HEK293 (cell line): ENCODE results near the gene CLEC2D.

Experiments used
- CTCF ChIA-PET: fragments of 350-600 bp; formaldehyde crosslinking; extraction: SDS; loops from one replicate; lab custom pipeline; 2021; ENCODE audit warnings: antibody characterized with exemption; lab: Yijun Ruan, JAX
- POLR2A ChIA-PET: fragments of 300-600 bp; formaldehyde crosslinking; extraction: SDS; loops from one replicate; lab custom pipeline; 2020; ENCODE audit warnings: antibody characterized with exemption, inconsistent platforms; lab: Yijun Ruan, JAX
- H3K27ac ChIP-seq: fragments of 200-500 bp; sonication (Bioruptor generic); 2 replicates; pipeline ENCODE4 v1.5.1; 2014; ENCODE audit warnings: low read depth, low read length, control low read depth, inconsistent platforms; ENCODE audit errors: extremely low read depth
- H3K36me3 ChIP-seq, 2 experiments: fragments of 200-500 bp in 1 of 2; sonication (Bioruptor generic) in 1 of 2; 1 replicate in 1 of 2; 2 replicates in 1 of 2; pipeline ENCODE4 v1.5.1; 2014 to 2017; ENCODE audit warnings: inconsistent platforms in 2 of 2, low read length in 2 of 2; ENCODE audit not compliant: control insufficient read depth in 2 of 2, insufficient read depth in 1 of 2
- H3K4me1 ChIP-seq: fragments of 200-500 bp; sonication (Bioruptor generic); 2 replicates; pipeline ENCODE4 v1.5.1; 2014; ENCODE audit warnings: mild to moderate bottlenecking, low read length, inconsistent platforms; ENCODE audit not compliant: control insufficient read depth, insufficient read depth
- H3K4me3 ChIP-seq: 2 replicates; pipeline ENCODE4 v1.5.1; 2011; ENCODE audit warnings: low read depth, mild to moderate bottlenecking, control low read depth, low read length, moderate library complexity
- H3K9me3 ChIP-seq: fragments of 200-500 bp; sonication (Bioruptor generic); 2 replicates; pipeline ENCODE4 v1.5.1; 2014; ENCODE audit warnings: low read depth, low read length, inconsistent platforms; ENCODE audit not compliant: control insufficient read depth, insufficient read depth
- EGR2 ChIP-seq: fragments of 450-650 bp; formaldehyde crosslinking; IDR thresholded peaks from 2 replicates; pipeline ENCODE4 v1.5.1; 2016; ENCODE audit warnings: low read depth, missing biosample characterization, missing genetic modification characterization
- PRDM1 ChIP-seq: fragments of 450-650 bp; formaldehyde crosslinking; IDR thresholded peaks from 2 replicates; pipeline ENCODE4; 2016; ENCODE audit warnings: missing biosample characterization, missing genetic modification characterization
- SCRT2 ChIP-seq: fragments of 450-650 bp; formaldehyde crosslinking; IDR thresholded peaks from 2 replicates; pipeline ENCODE4 v1.5.1; 2016; ENCODE audit warnings: missing biosample characterization, missing genetic modification characterization
- SP7 ChIP-seq: fragments of 450-650 bp; formaldehyde crosslinking; IDR thresholded peaks from 2 replicates; pipeline ENCODE4 v1.5.1; 2016; ENCODE audit warnings: missing biosample characterization, missing genetic modification characterization
- ZBTB21 ChIP-seq: fragments of 450-650 bp; formaldehyde crosslinking; IDR thresholded peaks from 2 replicates; pipeline ENCODE4 v1.5.1; 2017; ENCODE audit warnings: missing biosample characterization, missing genetic modification characterization
- ZBTB48 ChIP-seq: fragments of 450-650 bp; formaldehyde crosslinking; IDR thresholded peaks from 2 replicates; pipeline ENCODE4 v1.5.1; 2016; ENCODE audit warnings: missing biosample characterization, missing genetic modification characterization
- ZNF112 ChIP-seq: fragments of 450-650 bp; formaldehyde crosslinking; IDR thresholded peaks from 2 replicates; pipeline ENCODE4 v1.5.0; 2017; ENCODE audit warnings: missing biosample characterization, missing genetic modification characterization
- ZNF133 ChIP-seq: fragments of 450-650 bp; formaldehyde crosslinking; IDR thresholded peaks from 2 replicates; pipeline ENCODE4 v1.5.1; 2016; ENCODE audit warnings: missing biosample characterization, missing genetic modification characterization
- ZNF155 ChIP-seq: fragments of 450-650 bp; formaldehyde crosslinking; IDR thresholded peaks from 2 replicates; pipeline ENCODE4 v1.5.1; 2016; ENCODE audit warnings: missing biosample characterization, missing genetic modification characterization
- ZNF202 ChIP-seq: fragments of 450-650 bp; formaldehyde crosslinking; IDR thresholded peaks from 2 replicates; pipeline ENCODE4 v1.5.1; 2016; ENCODE audit warnings: missing biosample characterization, missing genetic modification characterization, borderline replicate concordance
- ZNF223 ChIP-seq: fragments of 450-650 bp; formaldehyde crosslinking; IDR thresholded peaks from 2 replicates; pipeline ENCODE4 v1.5.1; 2016; ENCODE audit warnings: missing biosample characterization, missing genetic modification characterization
- ZNF23 ChIP-seq: fragments of 450-650 bp; formaldehyde crosslinking; IDR thresholded peaks from 2 replicates; pipeline ENCODE4 v1.5.1; 2016; ENCODE audit warnings: missing biosample characterization, missing genetic modification characterization, borderline replicate concordance
- ZNF292 ChIP-seq: fragments of 450-650 bp; formaldehyde crosslinking; IDR thresholded peaks from 2 replicates; pipeline ENCODE4 v1.5.1; 2016; ENCODE audit warnings: low read depth, missing biosample characterization, missing genetic modification characterization, borderline replicate concordance
- ZNF433 ChIP-seq: fragments of 450-650 bp; formaldehyde crosslinking; IDR thresholded peaks from 2 replicates; pipeline ENCODE4 v1.5.1; 2016; ENCODE audit warnings: missing biosample characterization, missing genetic modification characterization, low read depth
- ZNF529 ChIP-seq: fragments of 450-650 bp; formaldehyde crosslinking; IDR thresholded peaks from 2 replicates; pipeline ENCODE4 v1.5.1; 2017; ENCODE audit warnings: missing genetic modification characterization, missing biosample characterization; ENCODE audit not compliant: insufficient replicate concordance
- ZNF560 ChIP-seq: fragments of 450-650 bp; formaldehyde crosslinking; IDR thresholded peaks from 2 replicates; pipeline ENCODE4 v1.5.1; 2017; ENCODE audit warnings: missing biosample characterization, missing genetic modification characterization, borderline replicate concordance
- ZNF571 ChIP-seq: fragments of 450-650 bp; formaldehyde crosslinking; IDR thresholded peaks from 2 replicates; pipeline ENCODE4 v1.5.0; 2017; ENCODE audit warnings: missing biosample characterization, missing genetic modification characterization
- ZNF654 ChIP-seq: fragments of 450-650 bp; formaldehyde crosslinking; IDR thresholded peaks from 2 replicates; pipeline ENCODE4 v1.5.1; 2016; ENCODE audit warnings: low read depth, missing biosample characterization, missing genetic modification characterization
- ZNF670 ChIP-seq: fragments of 450-650 bp; formaldehyde crosslinking; IDR thresholded peaks from 2 replicates; pipeline ENCODE4 v1.5.1; 2016; ENCODE audit warnings: missing biosample characterization, missing genetic modification characterization, low read depth
- ZNF776 ChIP-seq: fragments of 450-650 bp; formaldehyde crosslinking; IDR thresholded peaks from 2 replicates; pipeline ENCODE4 v1.5.0; 2017; ENCODE audit warnings: missing biosample characterization, missing genetic modification characterization, borderline replicate concordance
- ZNF777 ChIP-seq: fragments of 450-650 bp; formaldehyde crosslinking; IDR thresholded peaks from 2 replicates; pipeline ENCODE4 v1.5.1; 2017; ENCODE audit warnings: missing biosample characterization, missing genetic modification characterization, borderline replicate concordance
- ZNF837 ChIP-seq: fragments of 450-650 bp; formaldehyde crosslinking; IDR thresholded peaks from 2 replicates; pipeline ENCODE4 v1.5.1; 2016; ENCODE audit warnings: missing biosample characterization, missing genetic modification characterization
- TF ChIP-seq, protein P1 (sequence below): fragments of 450-650 bp; IDR thresholded peaks from 2 replicates; pipeline ENCODE4 v1.5.1; 2018; ENCODE audit warnings: missing biosample characterization, missing genetic modification characterization
- TF ChIP-seq, protein P2 (sequence below): fragments of 450-650 bp; formaldehyde crosslinking; IDR thresholded peaks from 2 replicates; pipeline ENCODE4 v1.5.1; 2016; ENCODE audit warnings: missing biosample characterization, missing genetic modification characterization, borderline replicate concordance
- TF ChIP-seq, protein P3 (sequence below): fragments of 450-650 bp; formaldehyde crosslinking; IDR thresholded peaks from 2 replicates; pipeline ENCODE4 v1.5.1; 2016; ENCODE audit warnings: missing biosample characterization, missing genetic modification characterization
- TF ChIP-seq, protein P4 (sequence below): fragments of 450-650 bp; formaldehyde crosslinking; IDR thresholded peaks from 2 replicates; pipeline ENCODE4 v1.5.1; 2016; ENCODE audit warnings: missing biosample characterization, missing genetic modification characterization
- TF ChIP-seq, protein P5 (sequence below): sonication (generic); formaldehyde crosslinking; IDR thresholded peaks from 2 replicates; pipeline ENCODE4 v1.8.1; 2022; ENCODE audit warnings: mild to moderate bottlenecking, moderate library complexity, missing genetic modification reagents

The CLEC2D gene

DNA sequence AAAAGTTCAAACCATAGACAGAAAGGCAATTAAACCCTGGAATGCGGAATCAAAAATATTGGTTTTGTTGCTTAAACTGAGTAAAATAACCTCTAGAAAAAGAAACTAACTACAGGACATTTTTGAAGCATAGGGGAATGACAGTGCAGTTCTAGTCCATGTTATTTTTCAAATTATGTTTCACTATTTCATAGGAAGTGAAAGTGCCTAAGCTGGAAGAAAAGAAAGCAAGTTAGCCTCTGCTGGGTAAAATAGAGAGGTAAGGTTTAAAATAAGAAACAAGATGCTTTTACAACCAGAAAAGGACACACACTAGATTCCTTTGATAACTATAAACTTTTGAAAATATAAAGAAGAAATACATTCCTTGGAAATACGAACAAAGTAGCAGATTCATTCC lies 62.3 kb downstream of the CLEC2D start (continued):
- TF ChIP-seq, protein P1, sequence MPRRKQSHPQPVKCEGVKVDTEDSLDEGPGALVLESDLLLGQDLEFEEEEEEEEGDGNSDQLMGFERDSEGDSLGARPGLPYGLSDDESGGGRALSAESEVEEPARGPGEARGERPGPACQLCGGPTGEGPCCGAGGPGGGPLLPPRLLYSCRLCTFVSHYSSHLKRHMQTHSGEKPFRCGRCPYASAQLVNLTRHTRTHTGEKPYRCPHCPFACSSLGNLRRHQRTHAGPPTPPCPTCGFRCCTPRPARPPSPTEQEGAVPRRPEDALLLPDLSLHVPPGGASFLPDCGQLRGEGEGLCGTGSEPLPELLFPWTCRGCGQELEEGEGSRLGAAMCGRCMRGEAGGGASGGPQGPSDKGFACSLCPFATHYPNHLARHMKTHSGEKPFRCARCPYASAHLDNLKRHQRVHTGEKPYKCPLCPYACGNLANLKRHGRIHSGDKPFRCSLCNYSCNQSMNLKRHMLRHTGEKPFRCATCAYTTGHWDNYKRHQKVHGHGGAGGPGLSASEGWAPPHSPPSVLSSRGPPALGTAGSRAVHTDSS (tag by site-specific recombination), result no peak
- no peak for TF ChIP-seq ZNF223
- no peak for TF ChIP-seq ZNF837 (tag by site-specific recombination)
- no peak for TF ChIP-seq EGR2 (tag by site-specific recombination)
- TF ChIP-seq ZNF776, result no peak
- TF ChIP-seq, protein P2, sequence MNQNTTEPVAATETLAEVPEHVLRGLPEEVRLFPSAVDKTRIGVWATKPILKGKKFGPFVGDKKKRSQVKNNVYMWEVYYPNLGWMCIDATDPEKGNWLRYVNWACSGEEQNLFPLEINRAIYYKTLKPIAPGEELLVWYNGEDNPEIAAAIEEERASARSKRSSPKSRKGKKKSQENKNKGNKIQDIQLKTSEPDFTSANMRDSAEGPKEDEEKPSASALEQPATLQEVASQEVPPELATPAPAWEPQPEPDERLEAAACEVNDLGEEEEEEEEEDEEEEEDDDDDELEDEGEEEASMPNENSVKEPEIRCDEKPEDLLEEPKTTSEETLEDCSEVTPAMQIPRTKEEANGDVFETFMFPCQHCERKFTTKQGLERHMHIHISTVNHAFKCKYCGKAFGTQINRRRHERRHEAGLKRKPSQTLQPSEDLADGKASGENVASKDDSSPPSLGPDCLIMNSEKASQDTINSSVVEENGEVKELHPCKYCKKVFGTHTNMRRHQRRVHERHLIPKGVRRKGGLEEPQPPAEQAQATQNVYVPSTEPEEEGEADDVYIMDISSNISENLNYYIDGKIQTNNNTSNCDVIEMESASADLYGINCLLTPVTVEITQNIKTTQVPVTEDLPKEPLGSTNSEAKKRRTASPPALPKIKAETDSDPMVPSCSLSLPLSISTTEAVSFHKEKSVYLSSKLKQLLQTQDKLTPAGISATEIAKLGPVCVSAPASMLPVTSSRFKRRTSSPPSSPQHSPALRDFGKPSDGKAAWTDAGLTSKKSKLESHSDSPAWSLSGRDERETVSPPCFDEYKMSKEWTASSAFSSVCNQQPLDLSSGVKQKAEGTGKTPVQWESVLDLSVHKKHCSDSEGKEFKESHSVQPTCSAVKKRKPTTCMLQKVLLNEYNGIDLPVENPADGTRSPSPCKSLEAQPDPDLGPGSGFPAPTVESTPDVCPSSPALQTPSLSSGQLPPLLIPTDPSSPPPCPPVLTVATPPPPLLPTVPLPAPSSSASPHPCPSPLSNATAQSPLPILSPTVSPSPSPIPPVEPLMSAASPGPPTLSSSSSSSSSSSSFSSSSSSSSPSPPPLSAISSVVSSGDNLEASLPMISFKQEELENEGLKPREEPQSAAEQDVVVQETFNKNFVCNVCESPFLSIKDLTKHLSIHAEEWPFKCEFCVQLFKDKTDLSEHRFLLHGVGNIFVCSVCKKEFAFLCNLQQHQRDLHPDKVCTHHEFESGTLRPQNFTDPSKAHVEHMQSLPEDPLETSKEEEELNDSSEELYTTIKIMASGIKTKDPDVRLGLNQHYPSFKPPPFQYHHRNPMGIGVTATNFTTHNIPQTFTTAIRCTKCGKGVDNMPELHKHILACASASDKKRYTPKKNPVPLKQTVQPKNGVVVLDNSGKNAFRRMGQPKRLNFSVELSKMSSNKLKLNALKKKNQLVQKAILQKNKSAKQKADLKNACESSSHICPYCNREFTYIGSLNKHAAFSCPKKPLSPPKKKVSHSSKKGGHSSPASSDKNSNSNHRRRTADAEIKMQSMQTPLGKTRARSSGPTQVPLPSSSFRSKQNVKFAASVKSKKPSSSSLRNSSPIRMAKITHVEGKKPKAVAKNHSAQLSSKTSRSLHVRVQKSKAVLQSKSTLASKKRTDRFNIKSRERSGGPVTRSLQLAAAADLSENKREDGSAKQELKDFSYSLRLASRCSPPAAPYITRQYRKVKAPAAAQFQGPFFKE (tag by site-specific recombination), result no peak
- TF ChIP-seq, protein P3, sequence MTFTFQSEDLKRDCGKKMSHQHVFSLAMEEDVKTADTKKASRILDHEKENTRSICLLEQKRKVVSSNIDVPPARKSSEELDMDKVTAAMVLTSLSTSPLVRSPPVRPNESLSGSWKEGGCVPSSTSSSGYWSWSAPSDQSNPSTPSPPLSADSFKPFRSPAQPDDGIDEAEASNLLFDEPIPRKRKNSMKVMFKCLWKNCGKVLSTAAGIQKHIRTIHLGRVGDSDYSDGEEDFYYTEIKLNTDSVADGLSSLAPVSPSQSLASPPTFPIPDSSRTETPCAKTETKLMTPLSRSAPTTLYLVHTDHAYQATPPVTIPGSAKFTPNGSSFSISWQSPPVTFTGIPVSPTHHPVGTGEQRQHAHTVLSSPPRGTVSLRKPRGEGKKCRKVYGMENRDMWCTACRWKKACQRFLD (tag by site-specific recombination), result no peak
- no peak for TF ChIP-seq SP7 (tag by site-specific recombination)

DNA sequence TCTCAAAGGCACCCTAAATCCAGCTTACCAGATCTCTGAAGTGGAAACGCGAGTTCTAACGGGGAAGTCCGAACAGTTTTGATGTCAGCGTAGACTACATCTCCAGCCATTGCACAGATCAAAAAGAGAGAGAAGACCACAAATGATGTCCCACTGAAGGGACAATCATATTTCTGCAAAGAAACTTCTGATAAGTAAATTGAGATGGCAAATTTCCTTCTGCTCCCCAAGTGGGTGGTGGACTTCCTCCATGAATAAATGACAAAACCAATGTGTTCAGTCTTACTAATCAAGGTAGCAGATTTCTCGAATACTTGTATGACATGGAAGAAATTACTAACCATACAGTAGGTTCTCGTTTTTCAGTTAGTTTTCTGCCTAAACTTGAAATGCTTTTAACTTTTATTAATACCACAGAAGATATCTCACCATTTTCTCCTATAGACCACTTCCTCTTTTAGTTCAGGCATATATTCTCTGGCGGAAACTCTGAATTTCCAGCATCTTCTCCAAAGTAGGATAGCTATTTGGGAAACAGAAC lies 63.5 kb downstream of the CLEC2D start, which contains the start of gene CLECL1:
Gene CLECL1 (minus strand): TSS at position 177 of the 541 bp plus-strand sequence.
- Histone ChIP-seq H3K36me3 (no peaks in the 10 kb centered on the region), H3K4me3 (no peak within 1 kb of the TSS), H3K4me1 (no peaks in the 10 kb centered on the region), H3K9me3 (no peaks in the 10 kb centered on the region), H3K27ac (no peak within 1 kb of the TSS)
- CTCF ChIA-PET, result interaction anchor here (0.9 to 1.1 kb wide), 2 partner anchors 10 to 17 kb away, joined by 4 read pairs; no protein-coding TSS in a partner anchor
- POLR2A ChIA-PET, result no interaction called here
- TF ChIP-seq ZNF133 (tag by site-specific recombination) (no peak), ZNF112 (tag by site-specific recombination) (no peak), ZNF292 (tag by site-specific recombination) (no peak), PRDM1 (tag by site-specific recombination) (no peak), ZNF23 (tag by site-specific recombination) (no peak), ZBTB48 (tag by site-specific recombination) (no peak), ZNF777 (tag by site-specific recombination) (no peak), ZNF670 (tag by site-specific recombination) (no peak), ZNF202 (no peak), ZBTB21 (no peak), ZNF155 (tag by site-specific recombination) (no peak), ZNF571 (tag by site-specific recombination) (no peak), ZNF529 (no peak), ZNF654 (no peak), ZNF560 (tag by site-specific recombination) (no peak), ZNF433 (tag by site-specific recombination) (no peak), SCRT2 (tag by site-specific recombination) (no peak)
- TF ChIP-seq, protein P4, sequence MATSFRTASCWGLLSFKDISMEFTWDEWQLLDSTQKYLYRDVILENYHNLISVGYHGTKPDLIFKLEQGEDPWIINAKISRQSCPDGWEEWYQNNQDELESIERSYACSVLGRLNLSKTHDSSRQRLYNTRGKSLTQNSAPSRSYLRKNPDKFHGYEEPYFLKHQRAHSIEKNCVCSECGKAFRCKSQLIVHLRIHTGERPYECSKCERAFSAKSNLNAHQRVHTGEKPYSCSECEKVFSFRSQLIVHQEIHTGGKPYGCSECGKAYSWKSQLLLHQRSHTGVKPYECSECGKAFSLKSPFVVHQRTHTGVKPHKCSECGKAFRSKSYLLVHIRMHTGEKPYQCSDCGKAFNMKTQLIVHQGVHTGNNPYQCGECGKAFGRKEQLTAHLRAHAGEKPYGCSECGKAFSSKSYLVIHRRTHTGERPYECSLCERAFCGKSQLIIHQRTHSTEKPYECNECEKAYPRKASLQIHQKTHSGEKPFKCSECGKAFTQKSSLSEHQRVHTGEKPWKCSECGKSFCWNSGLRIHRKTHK (tag by site-specific recombination), result no peak
- TF ChIP-seq, protein P5, sequence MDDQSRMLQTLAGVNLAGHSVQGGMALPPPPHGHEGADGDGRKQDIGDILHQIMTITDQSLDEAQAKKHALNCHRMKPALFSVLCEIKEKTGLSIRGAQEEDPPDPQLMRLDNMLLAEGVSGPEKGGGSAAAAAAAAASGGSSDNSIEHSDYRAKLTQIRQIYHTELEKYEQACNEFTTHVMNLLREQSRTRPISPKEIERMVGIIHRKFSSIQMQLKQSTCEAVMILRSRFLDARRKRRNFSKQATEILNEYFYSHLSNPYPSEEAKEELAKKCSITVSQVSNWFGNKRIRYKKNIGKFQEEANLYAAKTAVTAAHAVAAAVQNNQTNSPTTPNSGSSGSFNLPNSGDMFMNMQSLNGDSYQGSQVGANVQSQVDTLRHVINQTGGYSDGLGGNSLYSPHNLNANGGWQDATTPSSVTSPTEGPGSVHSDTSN (CRISPR knock-in tag), result no peak
